RWPE1 (cell line): ENCODE data around the gene HDAC7.
"Not testable (repeated sequence)": the region's sequence is repeated elsewhere in the genome, so short reads cannot be mapped to it uniquely, and the experiment has no call there.

Experiments used
- CTCF ChIA-PET: fragments of 350-600 bp; sonication (Branson Sonifier 250); formaldehyde crosslinking; extraction: SDS; loops from one replicate; lab custom pipeline; 2021; lab: Yijun Ruan, JAX
- POLR2A ChIA-PET: fragments of 400-600 bp; formaldehyde crosslinking; extraction: SDS; loops from one replicate; lab custom pipeline; 2020; ENCODE audit warnings: antibody characterized with exemption; ENCODE audit not compliant: low non-redundant PET; lab: Yijun Ruan, JAX
- DNase-seq: peaks from one replicate; pipeline ENCODE4 v3.0.0; 2012; ENCODE audit warnings: low spot score
- H3K27ac ChIP-seq: fragments of 450-650 bp; 2 replicates; pipeline ENCODE4 v1.5.1; 2017
- CTCF ChIP-seq: fragments of 450-650 bp; conservative IDR thresholded peaks from 2 replicates; pipeline ENCODE4 v1.5.1; 2017; ENCODE audit warnings: low read depth, mild to moderate bottlenecking

The HDAC7 gene

GRCh38 chr12:47818007-47818376 is 1.7 kb downstream of the HDAC7 start:
- TF ChIP-seq CTCF: no peak
- no peak for DNase-seq
- peak overlapping the region; percentile 99 for H3K27ac ChIP-seq
- POLR2A ChIA-PET: interaction anchor here (1.8 kb wide), 1 partner anchor 18 kb away, joined by 3 read pairs; no protein-coding TSS in a partner anchor
- CTCF ChIA-PET: interaction anchor here (0.6 to 2.1 kb wide), 7 partner anchors 10 to 831 kb away, joined by 3 to 10 read pairs (median 4); no protein-coding TSS in a partner anchor

- CTCF ChIA-PET: interaction anchor here (0.8 to 1.4 kb wide), 7 partner anchors 9 to 102 kb away, joined by 3 to 5 read pairs (median 4); no protein-coding TSS in a partner anchor
Measured at GRCh38 chr12:47817272-47818006, 2.3 kb downstream of the HDAC7 start.

GRCh38 chr12:47816403-47817271 is 3.1 kb downstream of the HDAC7 start:
- no peak for DNase-seq
- POLR2A ChIA-PET: interaction anchor here (1.5 kb wide), 1 partner anchor 15 kb away, joined by 4 read pairs; no protein-coding TSS in a partner anchor
- CTCF ChIA-PET: interaction anchor here (1.0 to 1.4 kb wide), 4 partner anchors 9 to 74 kb away, joined by 3 to 5 read pairs (median 4); no protein-coding TSS in a partner anchor
- H3K27ac ChIP-seq: peak overlapping the region; percentile 99
- no peak for TF ChIP-seq CTCF

More at GRCh38 chr12:47817272-47818006, 2.3 kb downstream of the HDAC7 start:
- DNase-seq: no peak
- H3K27ac ChIP-seq: peak overlapping the region; percentile 99
- POLR2A ChIA-PET: interaction anchor here (1.5 to 1.8 kb wide), 2 partner anchors 15 to 19 kb away, joined by 3 to 4 read pairs; no protein-coding TSS in a partner anchor
- TF ChIP-seq CTCF: no peak; the same call in 1 of the 2 replicates

- POLR2A ChIA-PET, DNase-seq, CTCF ChIA-PET: not testable (repeated sequence)
- H3K27ac ChIP-seq: peak overlapping the region; percentile 99
Measured at GRCh38 chr12:47815447-47815846, 4.3 kb downstream of the HDAC7 start.

GRCh38 chr12:47814539-47815170 is 5.0 kb downstream of the HDAC7 start:
- POLR2A ChIA-PET: no interaction called here
- no peak for TF ChIP-seq CTCF
- peak overlapping the region; percentile 99 for H3K27ac ChIP-seq
- DNase-seq: no peak
- CTCF ChIA-PET: interaction anchor here (0.6 to 2.0 kb wide), 3 partner anchors 13 to 275 kb away, joined by 4 to 13 read pairs (median 4); no protein-coding TSS in a partner anchor

- ChIA-PET CTCF (interaction anchor here (0.6 to 2.0 kb wide), 5 partner anchors 12 to 813 kb away, joined by 3 to 13 read pairs (median 3); no protein-coding TSS in a partner anchor), POLR2A (interaction anchor here (0.6 to 1.6 kb wide), 3 partner anchors 11 to 353 kb away, joined by 6 to 9 read pairs (median 8); no protein-coding TSS in a partner anchor)
- no peak for DNase-seq
- TF ChIP-seq CTCF: no peak
- H3K27ac ChIP-seq: peak overlapping the region; percentile 99
Measured at GRCh38 chr12:47813511-47814196, 6.0 kb downstream of the HDAC7 start.
